ENCODE measurements around the gene MICALL1. TPM values are rescaled to one million over a fixed set of nuclear protein-coding genes. Genes with fewer than 3 reads are reported as not detected.
A peak's percentile ranks its signal among the peaks of the same experiment; 100 is the strongest.

The MICALL1 gene
- total and polyA plus RNA-seq, 2 of the 13 experiments (the other 11 are each of a cell fraction or from before 2014, with no cell fraction given), result 7.6 to 10.6 TPM

DNA sequence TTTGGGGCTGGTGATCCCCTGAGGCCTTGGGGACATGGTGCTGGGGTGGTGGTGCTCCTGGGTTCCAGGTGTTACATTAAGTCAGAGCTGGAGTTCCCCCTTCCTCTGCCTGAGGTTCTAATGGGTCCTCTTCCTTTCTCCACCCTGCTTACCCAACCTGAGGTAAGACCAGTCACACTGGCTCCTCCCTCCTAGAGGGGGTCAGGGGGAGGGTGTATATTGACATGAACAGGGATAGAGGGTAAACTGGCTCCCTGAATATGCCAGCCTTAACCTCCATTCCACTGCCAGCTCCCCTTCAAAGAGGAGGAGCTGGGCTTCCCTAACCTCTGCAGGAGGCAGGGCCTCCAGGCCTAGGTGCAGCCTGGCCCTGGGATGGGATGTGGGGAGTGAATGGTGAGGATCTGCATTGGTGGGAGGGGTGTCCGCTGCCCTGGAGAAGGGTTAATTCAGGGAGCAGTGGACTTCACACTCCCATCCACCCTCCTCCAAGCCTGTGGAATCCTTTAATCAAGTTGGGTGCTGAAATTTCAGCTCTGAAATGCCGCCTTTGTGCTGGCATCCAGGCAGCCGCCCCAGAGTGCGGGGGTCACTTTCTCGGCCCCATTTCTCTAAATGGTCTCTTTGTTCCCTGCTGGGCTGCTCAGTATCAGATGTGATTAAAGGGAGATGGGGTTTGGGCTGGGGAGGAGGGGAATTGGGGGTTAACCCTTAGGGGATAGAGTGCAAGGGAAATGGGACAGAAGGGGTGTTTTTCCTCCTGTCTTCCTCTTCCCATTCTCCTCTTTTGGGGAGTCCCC is 62.6 kb downstream of the MICALL1 start (continued):
- TF ChIP-seq LCORL (IDR thresholded peaks at IDR 0.05) (peak; percentile 53; the same call in 1 of the 2 replicates), LCORL (CRISPR knock-in tag; IDR thresholded peaks at IDR 0.05) (peak; percentile 57; the same call in 1 of the 2 replicates), POLR2G (IDR thresholded peaks at IDR 0.05; ENCODE audit: low read depth, low read length) (peak; percentile 48; the same call in 1 of the 2 replicates)

DNA sequence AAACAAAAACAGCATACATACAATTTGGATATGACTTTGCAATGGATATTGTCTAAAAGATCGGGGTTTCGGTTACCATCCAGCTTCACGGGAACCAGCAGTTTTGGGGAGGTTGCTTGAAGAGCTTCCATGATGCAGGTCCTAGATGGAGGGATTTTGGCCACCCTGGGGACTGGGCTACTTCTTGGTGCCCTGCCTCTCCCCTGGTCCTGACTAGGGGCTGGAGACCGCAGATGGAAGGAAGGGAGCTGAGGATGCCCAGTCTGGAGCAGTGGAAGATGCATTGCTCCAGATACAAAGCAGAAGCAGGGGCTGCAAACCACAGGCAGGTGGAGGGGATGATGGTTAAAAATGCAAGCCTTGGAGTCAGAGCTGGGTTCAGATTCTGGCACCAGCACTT is 64.8 kb downstream of the MICALL1 start:
- H3K27me3 ChIP-seq (ENCODE audit: control insufficient read depth in 1 of 2, insufficient read depth in 2 of 2, low read length in 2 of 2), result no peaks in the 10 kb centered on the region
- ATAC-seq (no peak), FAIRE-seq (no peak), DNase-seq (ENCODE audit: low spot score) (no peak)
- H3K4me2 ChIP-seq (ENCODE audit: low read depth, low read length), result no peak overlapping the region
- peaks cover 2% of the 10 kb centered on the region for H3K79me2 ChIP-seq (ENCODE audit: insufficient read depth, low read length)
- in situ Hi-C loops (cut with HindIII; ENCODE audit: extremely low pct_ligation_motif_present, low pct_unique_long_range_greater_than_20kb), result no loop called here
- ChIA-PET POLR2A (interaction anchor here (1.0 kb wide), 1 partner anchor 11 kb away, joined by 4 read pairs; no protein-coding TSS in a partner anchor), CTCF (ENCODE audit: low intra/inter-chr PET ratio, low total read pairs) (no interaction called here)
- intact Hi-C loops (cut with micrococcal nuclease; ENCODE audit: unreplicated experiment), result no loop called here
- peaks cover 14 to 18% of the 10 kb centered on the region in 2 experiments for H3K36me3 ChIP-seq (replicated peaks in 1 of 2; ENCODE audit: control insufficient read depth in 1 of 2, insufficient read depth in 2 of 2, low read length in 2 of 2)
- H2AFZ ChIP-seq (ENCODE audit: low read length), result no peak overlapping the region
- peaks cover 64% of the 10 kb centered on the region for H3K4me1 ChIP-seq (ENCODE audit: insufficient read depth, low read length)
- H3K4me3 ChIP-seq (replicated peaks in 1 of 3; ENCODE audit: insufficient read depth in 1 of 3, low read depth in 2 of 3, low read length in 3 of 3), result no peak overlapping the region
- H3K9me3 ChIP-seq (ENCODE audit: low read length), result no peaks in the 10 kb centered on the region
- BruUV-seq (replicated peaks), result no TSS peak
- WGBS (ENCODE audit: low lambda C conversion rate), result 91% methylated on average over 4 of the region's 4 CpGs
- no peak overlapping the region for H3K9ac ChIP-seq (ENCODE audit: insufficient read depth, low read depth, low read length)
- no peaks in the 10 kb centered on the region for H4K20me1 ChIP-seq (ENCODE audit: insufficient read depth, low read length)
- TF ChIP-seq, protein P1, sequence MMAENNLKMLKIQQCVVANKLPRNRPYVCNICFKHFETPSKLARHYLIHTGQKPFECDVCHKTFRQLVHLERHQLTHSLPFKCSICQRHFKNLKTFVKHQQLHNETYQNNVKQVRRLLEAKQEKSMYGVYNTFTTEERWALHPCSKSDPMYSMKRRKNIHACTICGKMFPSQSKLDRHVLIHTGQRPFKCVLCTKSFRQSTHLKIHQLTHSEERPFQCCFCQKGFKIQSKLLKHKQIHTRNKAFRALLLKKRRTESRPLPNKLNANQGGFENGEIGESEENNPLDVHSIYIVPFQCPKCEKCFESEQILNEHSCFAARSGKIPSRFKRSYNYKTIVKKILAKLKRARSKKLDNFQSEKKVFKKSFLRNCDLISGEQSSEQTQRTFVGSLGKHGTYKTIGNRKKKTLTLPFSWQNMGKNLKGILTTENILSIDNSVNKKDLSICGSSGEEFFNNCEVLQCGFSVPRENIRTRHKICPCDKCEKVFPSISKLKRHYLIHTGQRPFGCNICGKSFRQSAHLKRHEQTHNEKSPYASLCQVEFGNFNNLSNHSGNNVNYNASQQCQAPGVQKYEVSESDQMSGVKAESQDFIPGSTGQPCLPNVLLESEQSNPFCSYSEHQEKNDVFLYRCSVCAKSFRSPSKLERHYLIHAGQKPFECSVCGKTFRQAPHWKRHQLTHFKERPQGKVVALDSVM (CRISPR knock-in tag; IDR thresholded peaks at IDR 0.05), result no peak
- TF ChIP-seq ZNF24 (IDR thresholded peaks at IDR 0.05), result no peak
- TF ChIP-seq SRY (CRISPR knock-in tag; IDR thresholded peaks at IDR 0.05), result no peak
- TF ChIP-seq, protein P2, sequence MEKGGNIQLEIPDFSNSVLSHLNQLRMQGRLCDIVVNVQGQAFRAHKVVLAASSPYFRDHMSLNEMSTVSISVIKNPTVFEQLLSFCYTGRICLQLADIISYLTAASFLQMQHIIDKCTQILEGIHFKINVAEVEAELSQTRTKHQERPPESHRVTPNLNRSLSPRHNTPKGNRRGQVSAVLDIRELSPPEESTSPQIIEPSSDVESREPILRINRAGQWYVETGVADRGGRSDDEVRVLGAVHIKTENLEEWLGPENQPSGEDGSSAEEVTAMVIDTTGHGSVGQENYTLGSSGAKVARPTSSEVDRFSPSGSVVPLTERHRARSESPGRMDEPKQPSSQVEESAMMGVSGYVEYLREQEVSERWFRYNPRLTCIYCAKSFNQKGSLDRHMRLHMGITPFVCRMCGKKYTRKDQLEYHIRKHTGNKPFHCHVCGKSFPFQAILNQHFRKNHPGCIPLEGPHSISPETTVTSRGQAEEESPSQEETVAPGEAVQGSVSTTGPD (CRISPR knock-in tag; IDR thresholded peaks at IDR 0.05), result no peak
- TF ChIP-seq ZNF546 (CRISPR knock-in tag; conservative IDR thresholded peaks at IDR 0.05), result no peak
- TF ChIP-seq ZKSCAN1 (IDR thresholded peaks at IDR 0.05; ENCODE audit: low read length), result no peak
- TF ChIP-seq PHF21A (CRISPR knock-in tag; IDR thresholded peaks at IDR 0.05), result no peak
- no peak overlapping the region for H3K27ac ChIP-seq (ENCODE audit: extremely low read length, insufficient read depth, low read length)
